ENCODE data around the gene TAX1BP3. TPM values are rescaled to one million over a fixed set of nuclear protein-coding genes. Genes with fewer than 3 reads are reported as not detected.

Gene TAX1BP3
- polyA plus RNA-seq, 1 of the 3 experiments (the other 2 are of a cell fraction): 192 TPM

GRCh38 chr17:3681565-3681964 lies 13.2 kb upstream of the TAX1BP3 start:
- POLR2A ChIA-PET: no interaction called here
- no peaks in the 10 kb centered on the region for H4K20me1 ChIP-seq (ENCODE audit: insufficient read depth)
- 75% methylated on average over 20 of the region's 20 CpGs for WGBS (ENCODE audit: low lambda C conversion rate)
- H3K27me3 ChIP-seq (ENCODE audit: insufficient read depth): no peaks in the 10 kb centered on the region
- no peak overlapping the region for H3K4me2 ChIP-seq
- H3K36me3 ChIP-seq (replicated peaks in 1 of 2; ENCODE audit: control insufficient read depth in 1 of 2, insufficient read depth in 2 of 2, low read length in 1 of 2): no peaks in the 10 kb centered on the region
- no peak overlapping the region for H2AFZ ChIP-seq (ENCODE audit: low read depth)
- H3K4me1 ChIP-seq (ENCODE audit: control insufficient read depth in 1 of 2, insufficient read depth in 2 of 2, low read depth in 1 of 2, low read length in 1 of 2): no peaks in the 10 kb centered on the region
- H3K9me2 ChIP-seq: no peaks in the 10 kb centered on the region
- H3K9ac ChIP-seq: no peak overlapping the region
- no peaks in the 10 kb centered on the region for H3F3A ChIP-seq (replicated peaks; ENCODE audit: insufficient read depth)
- no peaks in the 10 kb centered on the region for H3K9me3 ChIP-seq
- H3K4me3 ChIP-seq (ENCODE audit: low read depth in 2 of 2, low read length in 1 of 2): no peak overlapping the region
- DNase-seq: no peak
- no peaks in the 10 kb centered on the region for H3K79me2 ChIP-seq (ENCODE audit: insufficient read depth)
- H3K27ac ChIP-seq (ENCODE audit: low read depth in 2 of 2, low read length in 1 of 2): no peak overlapping the region
- TF ChIP-seq ZBTB33 (IDR thresholded peaks at IDR 0.05; ENCODE audit: borderline replicate concordance, low read depth) (no peak), POLR2AphosphoS5 (IDR thresholded peaks at IDR 0.05; ENCODE audit: low read depth, low read length) (no peak), NRF1 (IDR thresholded peaks at IDR 0.05; ENCODE audit: low read depth, low read length) (no peak), PBX3 (IDR thresholded peaks at IDR 0.05) (no peak), NFIC (IDR thresholded peaks at IDR 0.05; ENCODE audit: borderline replicate concordance) (no peak), RXRA (IDR thresholded peaks at IDR 0.05; ENCODE audit: borderline replicate concordance, low read depth) (no peak), YY1 (IDR thresholded peaks at IDR 0.05; ENCODE audit: low read depth) (no peak)
- TF ChIP-seq, protein P1, sequence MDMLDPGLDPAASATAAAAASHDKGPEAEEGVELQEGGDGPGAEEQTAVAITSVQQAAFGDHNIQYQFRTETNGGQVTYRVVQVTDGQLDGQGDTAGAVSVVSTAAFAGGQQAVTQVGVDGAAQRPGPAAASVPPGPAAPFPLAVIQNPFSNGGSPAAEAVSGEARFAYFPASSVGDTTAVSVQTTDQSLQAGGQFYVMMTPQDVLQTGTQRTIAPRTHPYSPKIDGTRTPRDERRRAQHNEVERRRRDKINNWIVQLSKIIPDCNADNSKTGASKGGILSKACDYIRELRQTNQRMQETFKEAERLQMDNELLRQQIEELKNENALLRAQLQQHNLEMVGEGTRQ (IDR thresholded peaks at IDR 0.05; ENCODE audit: borderline replicate concordance, low read depth, low read length): no peak
- CTCF ChIA-PET: no interaction called here

DNA sequence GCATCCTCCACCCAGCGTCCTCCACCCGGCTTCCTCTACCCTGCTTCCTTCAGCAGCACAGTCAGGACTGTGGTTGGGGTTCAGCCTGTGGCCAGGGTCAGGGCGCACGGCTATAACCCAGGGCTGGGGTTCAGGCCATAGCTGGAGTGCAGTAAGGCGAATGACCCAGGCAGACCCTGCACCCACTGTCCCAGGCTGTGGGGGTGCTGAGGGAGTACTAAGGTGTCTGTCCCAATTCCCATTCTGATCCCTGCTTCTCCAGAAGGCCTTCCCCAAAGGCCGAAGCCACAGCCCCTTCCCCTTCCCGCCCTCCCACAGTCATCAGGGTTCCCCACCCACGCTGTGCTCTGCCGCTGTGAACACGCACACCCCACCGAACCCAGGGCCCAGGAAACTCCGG lies 12.7 kb upstream of the TAX1BP3 start:
- H3K79me2 ChIP-seq (ENCODE audit: insufficient read depth): no peaks in the 10 kb centered on the region
- H3K9ac ChIP-seq: no peak overlapping the region
- H3K27ac ChIP-seq (ENCODE audit: low read depth in 2 of 2, low read length in 1 of 2): no peak overlapping the region
- no peaks in the 10 kb centered on the region for H3K27me3 ChIP-seq (ENCODE audit: insufficient read depth)
- no peaks in the 10 kb centered on the region for H4K20me1 ChIP-seq (ENCODE audit: insufficient read depth)
- H3K36me3 ChIP-seq (replicated peaks in 1 of 2; ENCODE audit: control insufficient read depth in 1 of 2, insufficient read depth in 2 of 2, low read length in 1 of 2): no peaks in the 10 kb centered on the region
- H3K4me3 ChIP-seq (ENCODE audit: low read depth in 2 of 2, low read length in 1 of 2): no peak overlapping the region
- no peak overlapping the region for H2AFZ ChIP-seq (ENCODE audit: low read depth)
- H3K4me2 ChIP-seq: no peak overlapping the region
- H3F3A ChIP-seq (replicated peaks; ENCODE audit: insufficient read depth): no peaks in the 10 kb centered on the region
- ChIA-PET CTCF (no interaction called here), POLR2A (no interaction called here)
- H3K9me2 ChIP-seq: no peaks in the 10 kb centered on the region
- 77% methylated on average over 5 of the region's 12 CpGs for WGBS (ENCODE audit: low lambda C conversion rate)
- H3K9me3 ChIP-seq: no peaks in the 10 kb centered on the region
- no peaks in the 10 kb centered on the region for H3K4me1 ChIP-seq (ENCODE audit: control insufficient read depth in 1 of 2, insufficient read depth in 2 of 2, low read depth in 1 of 2, low read length in 1 of 2)
- DNase-seq: no peak
- TF ChIP-seq, protein P2, sequence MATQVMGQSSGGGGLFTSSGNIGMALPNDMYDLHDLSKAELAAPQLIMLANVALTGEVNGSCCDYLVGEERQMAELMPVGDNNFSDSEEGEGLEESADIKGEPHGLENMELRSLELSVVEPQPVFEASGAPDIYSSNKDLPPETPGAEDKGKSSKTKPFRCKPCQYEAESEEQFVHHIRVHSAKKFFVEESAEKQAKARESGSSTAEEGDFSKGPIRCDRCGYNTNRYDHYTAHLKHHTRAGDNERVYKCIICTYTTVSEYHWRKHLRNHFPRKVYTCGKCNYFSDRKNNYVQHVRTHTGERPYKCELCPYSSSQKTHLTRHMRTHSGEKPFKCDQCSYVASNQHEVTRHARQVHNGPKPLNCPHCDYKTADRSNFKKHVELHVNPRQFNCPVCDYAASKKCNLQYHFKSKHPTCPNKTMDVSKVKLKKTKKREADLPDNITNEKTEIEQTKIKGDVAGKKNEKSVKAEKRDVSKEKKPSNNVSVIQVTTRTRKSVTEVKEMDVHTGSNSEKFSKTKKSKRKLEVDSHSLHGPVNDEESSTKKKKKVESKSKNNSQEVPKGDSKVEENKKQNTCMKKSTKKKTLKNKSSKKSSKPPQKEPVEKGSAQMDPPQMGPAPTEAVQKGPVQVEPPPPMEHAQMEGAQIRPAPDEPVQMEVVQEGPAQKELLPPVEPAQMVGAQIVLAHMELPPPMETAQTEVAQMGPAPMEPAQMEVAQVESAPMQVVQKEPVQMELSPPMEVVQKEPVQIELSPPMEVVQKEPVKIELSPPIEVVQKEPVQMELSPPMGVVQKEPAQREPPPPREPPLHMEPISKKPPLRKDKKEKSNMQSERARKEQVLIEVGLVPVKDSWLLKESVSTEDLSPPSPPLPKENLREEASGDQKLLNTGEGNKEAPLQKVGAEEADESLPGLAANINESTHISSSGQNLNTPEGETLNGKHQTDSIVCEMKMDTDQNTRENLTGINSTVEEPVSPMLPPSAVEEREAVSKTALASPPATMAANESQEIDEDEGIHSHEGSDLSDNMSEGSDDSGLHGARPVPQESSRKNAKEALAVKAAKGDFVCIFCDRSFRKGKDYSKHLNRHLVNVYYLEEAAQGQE (IDR thresholded peaks at IDR 0.05; ENCODE audit: low read depth, low read length): no peak
- no peak for TF ChIP-seq RCOR1 (IDR thresholded peaks at IDR 0.05; ENCODE audit: low read length)
- no peak for TF ChIP-seq FOXM1 (IDR thresholded peaks at IDR 0.05; ENCODE audit: low read depth)
- TF ChIP-seq ELF1 (IDR thresholded peaks at IDR 0.05): no peak
- TF ChIP-seq NFIC (IDR thresholded peaks at IDR 0.05; ENCODE audit: borderline replicate concordance): no peak
- no peak for TF ChIP-seq CHD2 (IDR thresholded peaks at IDR 0.05; ENCODE audit: low read length, partially characterized antibody)
- TF ChIP-seq TCF12 (IDR thresholded peaks at IDR 0.05): no peak
- no peak for TF ChIP-seq CTCF (IDR thresholded peaks at IDR 0.05)
- no peak for TF ChIP-seq POLR2AphosphoS5 (IDR thresholded peaks at IDR 0.05; ENCODE audit: low read depth, low read length)
- TF ChIP-seq TAF1 (IDR thresholded peaks at IDR 0.05; ENCODE audit: borderline replicate concordance, low read depth, low read length): no peak
- TF ChIP-seq TEAD4 (IDR thresholded peaks at IDR 0.05; ENCODE audit: borderline replicate concordance, insufficient read depth): no peak
- no peak for TF ChIP-seq SMC3 (IDR thresholded peaks at IDR 0.05; ENCODE audit: low read depth, low read length)
- no peak for TF ChIP-seq RFX5 (IDR thresholded peaks at IDR 0.05; ENCODE audit: low read length)
